Glutamatergic neuron (in vitro differentiated cells): ENCODE results near the gene PLTP. TPM values are rescaled to one million over a fixed set of nuclear protein-coding genes. Genes with fewer than 3 reads are reported as not detected.

ENCODE experiments used
- DNase-seq: peaks from one replicate; pipeline ENCODE4 v3.0.0; 2022
- H3K27ac Mint-ChIP-seq: one replicate; pipeline ENCODE4 v1.8.0; 2020; ENCODE audit warnings: mild to moderate bottlenecking, mixed read lengths, inconsistent platforms; ENCODE audit not compliant: unreplicated experiment
- H3K27me3 Mint-ChIP-seq: one replicate; pipeline ENCODE4 v1.8.0; 2020; ENCODE audit warnings: mild to moderate bottlenecking, moderate library complexity, mixed read lengths, inconsistent platforms; ENCODE audit not compliant: unreplicated experiment
- H3K36me3 Mint-ChIP-seq: one replicate; pipeline ENCODE4 v1.8.0; 2020; ENCODE audit warnings: mild to moderate bottlenecking, mixed read lengths, inconsistent platforms; ENCODE audit not compliant: unreplicated experiment
- H3K4me1 Mint-ChIP-seq: one replicate; pipeline ENCODE4 v1.8.0; 2020; ENCODE audit warnings: mild to moderate bottlenecking, low read depth, mixed read lengths, inconsistent platforms; ENCODE audit not compliant: unreplicated experiment
- H3K4me3 Mint-ChIP-seq: one replicate; pipeline ENCODE4 v1.8.0; 2020; ENCODE audit warnings: mild to moderate bottlenecking, mixed read lengths, inconsistent platforms; ENCODE audit not compliant: unreplicated experiment
- H3K9me3 Mint-ChIP-seq: one replicate; pipeline ENCODE4 v1.8.0; 2020; ENCODE audit warnings: mild to moderate bottlenecking, moderate library complexity, mixed read lengths, inconsistent platforms; ENCODE audit not compliant: unreplicated experiment
- CTCF ChIP-seq: fragments of 200-600 bp; sonication (generic); IDR thresholded peaks from one replicate; pipeline ENCODE4 v1.5.0; 2021; ENCODE audit not compliant: partially characterized antibody, unreplicated experiment
- total RNA-seq: library from RNA; stranded (reverse); fragmentation: NEBNext Ultra II Directional; extraction: Animal tissue kit (Norgen Biotek cat#: 25700); gene quantifications from one replicate; pipeline ENCODE4 v1.2.1, GENCODE V29; 2021; ENCODE audit not compliant: unreplicated experiment

Gene PLTP
- total RNA-seq, 1 donor from 2014 or later, result 29.7 TPM

- H3K4me1 Mint-ChIP-seq, result no peaks in the 10 kb centered on the region
- H3K27ac Mint-ChIP-seq, result no peak overlapping the region
- no peaks in the 10 kb centered on the region for H3K36me3 Mint-ChIP-seq
- no peak overlapping the region for H3K4me3 Mint-ChIP-seq
- DNase-seq, result no peak
- peaks cover 11% of the 10 kb centered on the region for H3K9me3 Mint-ChIP-seq
- peaks cover 2% of the 10 kb centered on the region for H3K27me3 Mint-ChIP-seq
- TF ChIP-seq CTCF, result no peak
Observed at GRCh38 chr20:45947110-45947866, 35.3 kb upstream of the PLTP start.

GRCh38 chr20:45946149-45946970 lies 34.4 kb upstream of the PLTP start:
- H3K36me3 Mint-ChIP-seq, result no peaks in the 10 kb centered on the region
- DNase-seq, result no peak
- no peaks in the 10 kb centered on the region for H3K4me1 Mint-ChIP-seq
- H3K27me3 Mint-ChIP-seq, result peaks cover 2% of the 10 kb centered on the region
- peaks cover 6% of the 10 kb centered on the region for H3K9me3 Mint-ChIP-seq
- H3K27ac Mint-ChIP-seq, result no peak overlapping the region
- no peak overlapping the region for H3K4me3 Mint-ChIP-seq
- no peak for TF ChIP-seq CTCF

GRCh38 chr20:45945678-45946148 lies 33.8 kb upstream of the PLTP start:
- DNase-seq, result no peak
- no peak overlapping the region for H3K4me3 Mint-ChIP-seq
- H3K27me3 Mint-ChIP-seq, result peaks cover 2% of the 10 kb centered on the region
- TF ChIP-seq CTCF, result no peak
- peaks cover 4% of the 10 kb centered on the region for H3K9me3 Mint-ChIP-seq
- no peak overlapping the region for H3K27ac Mint-ChIP-seq
- H3K36me3 Mint-ChIP-seq, result no peaks in the 10 kb centered on the region
- no peaks in the 10 kb centered on the region for H3K4me1 Mint-ChIP-seq

GRCh38 chr20:45944965-45945677 lies 33.2 kb upstream of the PLTP start:
- no peak overlapping the region for H3K27ac Mint-ChIP-seq
- peaks cover 2% of the 10 kb centered on the region for H3K27me3 Mint-ChIP-seq
- H3K4me3 Mint-ChIP-seq, result no peak overlapping the region
- no peaks in the 10 kb centered on the region for H3K4me1 Mint-ChIP-seq
- no peak for DNase-seq
- H3K9me3 Mint-ChIP-seq, result peaks cover 4% of the 10 kb centered on the region
- no peaks in the 10 kb centered on the region for H3K36me3 Mint-ChIP-seq
- no peak for TF ChIP-seq CTCF
